Neutrophil (primary cell): ENCODE data around the gene SMARCAL1.

Experiments used
- H3K27ac ChIP-seq: fragments of 200-600 bp; sonication (generic); 2 replicates; pipeline ENCODE4 v1.5.1; 2016; ENCODE audit warnings: mild to moderate bottlenecking, moderate library complexity
- H3K27me3 ChIP-seq: fragments of 200-600 bp; sonication (generic); 2 replicates; pipeline ENCODE4 v1.6.0; 2016; ENCODE audit warnings: mild to moderate bottlenecking
- H3K36me3 ChIP-seq: fragments of 200-600 bp; sonication (generic); 2 replicates; pipeline ENCODE4 v1.5.1; 2017
- H3K4me1 ChIP-seq, 2 experiments: fragments of 200-600 bp in 1 of 2; sonication (generic) in 1 of 2; 1 replicate in 1 of 2; 2 replicates in 1 of 2; pipeline versions ENCODE4 v1.5.1 to v1.6.1; 2013 to 2016; ENCODE audit warnings: low read depth in 1 of 2, low read length in 1 of 2, mild to moderate bottlenecking in 1 of 2, moderate library complexity in 1 of 2; ENCODE audit not compliant: control insufficient read depth in 1 of 2, insufficient read depth in 1 of 2
- H3K4me3 ChIP-seq, 2 experiments: fragments of 200-600 bp in 1 of 2; sonication (generic) in 1 of 2; 1 replicate in 1 of 2; 2 replicates in 1 of 2; pipeline ENCODE4 v1.5.1; 2013 to 2016; ENCODE audit warnings: low read depth in 1 of 2, low read length in 1 of 2, mild to moderate bottlenecking in 1 of 2, moderate library complexity in 1 of 2
- H3K9me3 ChIP-seq: fragments of 200-600 bp; sonication (generic); 2 replicates; pipeline ENCODE4 v1.5.1; 2016
- CTCF ChIP-seq: fragments of 200-600 bp; sonication (generic); IDR thresholded peaks from 2 replicates; pipeline ENCODE4 v1.5.1; 2016; ENCODE audit warnings: antibody characterized with exemption

SMARCAL1 gene

GRCh38 chr2:216425008-216425787 lies 12.9 kb downstream of the SMARCAL1 start:
- Histone ChIP-seq H3K27ac (no peak overlapping the region), H3K27me3 (no peaks in the 10 kb centered on the region), H3K4me3 (no peak overlapping the region), H3K4me1 (peaks cover 0 to 9% of the 10 kb centered on the region in 2 experiments), H3K36me3 (peaks cover 59% of the 10 kb centered on the region), H3K9me3 (peaks cover 10% of the 10 kb centered on the region)
- no peak for TF ChIP-seq CTCF

- no peak for TF ChIP-seq CTCF
- H3K4me3 ChIP-seq: no peak overlapping the region
- H3K27me3 ChIP-seq: no peaks in the 10 kb centered on the region
- no peak overlapping the region for H3K27ac ChIP-seq
- peaks cover 59% of the 10 kb centered on the region for H3K36me3 ChIP-seq
- peaks cover 10% of the 10 kb centered on the region for H3K9me3 ChIP-seq
- H3K4me1 ChIP-seq: peaks cover 0 to 9% of the 10 kb centered on the region in 2 experiments
Observed at GRCh38 chr2:216426166-216426777, 14.0 kb downstream of the SMARCAL1 start.

- peaks cover 10% of the 10 kb centered on the region for H3K9me3 ChIP-seq
- H3K27ac ChIP-seq: no peak overlapping the region
- H3K36me3 ChIP-seq: peaks cover 58% of the 10 kb centered on the region
- TF ChIP-seq CTCF: no peak
- no peaks in the 10 kb centered on the region for H3K27me3 ChIP-seq
- peaks cover 0 to 9% of the 10 kb centered on the region in 2 experiments for H3K4me1 ChIP-seq
- no peak overlapping the region for H3K4me3 ChIP-seq
Observed at GRCh38 chr2:216426938-216427337, 14.7 kb downstream of the SMARCAL1 start.

GRCh38 chr2:216428618-216429350 lies 16.5 kb downstream of the SMARCAL1 start:
- TF ChIP-seq CTCF: no peak
- Histone ChIP-seq H3K27ac (peak overlapping the region; percentile 30), H3K9me3 (peaks cover 10% of the 10 kb centered on the region), H3K36me3 (peaks cover 56% of the 10 kb centered on the region), H3K4me3 (no peak overlapping the region), H3K27me3 (no peaks in the 10 kb centered on the region), H3K4me1 (peaks cover 0 to 9% of the 10 kb centered on the region in 2 experiments)

- no peaks in the 10 kb centered on the region for H3K27me3 ChIP-seq
- H3K9me3 ChIP-seq: peaks cover 10% of the 10 kb centered on the region
- H3K4me3 ChIP-seq: no peak overlapping the region
- H3K36me3 ChIP-seq: peaks cover 56% of the 10 kb centered on the region
- peak overlapping the region; percentile 30 for H3K27ac ChIP-seq
- peaks cover 0 to 9% of the 10 kb centered on the region in 2 experiments for H3K4me1 ChIP-seq
- TF ChIP-seq CTCF: no peak
Observed at GRCh38 chr2:216429428-216429827, 17.1 kb downstream of the SMARCAL1 start.
